ENCODE data around the gene CCSER1.
A peak's percentile ranks its signal among the peaks of the same experiment; 100 is the strongest.

Gene CCSER1

DNA sequence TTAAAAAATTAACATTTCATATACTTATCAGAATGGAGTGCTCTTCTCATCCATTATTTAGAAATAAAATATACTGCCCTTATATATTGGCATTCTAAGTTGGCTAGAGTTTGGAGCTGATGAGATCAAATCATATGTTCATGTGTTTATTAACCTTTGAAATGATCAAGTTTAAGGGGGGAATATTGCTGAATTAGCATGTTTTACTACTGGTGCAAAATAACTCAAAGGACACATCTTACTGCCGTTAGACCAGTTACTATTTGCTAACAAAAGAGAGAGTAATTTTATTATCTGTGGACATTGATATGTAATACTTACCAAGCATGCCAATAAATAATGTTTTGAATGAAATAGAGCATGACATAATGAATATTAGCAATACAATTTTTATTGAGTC lies 901.0 kb downstream of the CCSER1 start:
- Histone ChIP-seq H3K27ac (no peak overlapping the region), H3K9me3 (ENCODE audit: low read depth, low read length) (no peaks in the 10 kb centered on the region), H3K9ac (ENCODE audit: insufficient read length) (no peak overlapping the region), H3K36me3 (ENCODE audit: insufficient read depth, low read length) (no peaks in the 10 kb centered on the region), H3K4me3 (no peak overlapping the region)
- TF ChIP-seq EZH2 (IDR thresholded peaks at IDR 0.05) (no peak), POLR2AphosphoS5 (IDR thresholded peaks at IDR 0.05; ENCODE audit: borderline replicate concordance, low read depth, low read length) (no peak), FOXP2 (optimal IDR thresholded peaks at IDR 0.05; ENCODE audit: control extremely low read depth, extremely low read length, insufficient read depth) (no peak)
- DNase-seq (ENCODE audit: low read depth, low spot score): no peak

GRCh38 chr4:91031761-91032160 lies 904.6 kb downstream of the CCSER1 start:
- H3K4me3 ChIP-seq: no peak overlapping the region

GRCh38 chr4:91032725-91033445 lies 905.7 kb downstream of the CCSER1 start:
- no peaks in the 10 kb centered on the region for H3K9me3 ChIP-seq (ENCODE audit: low read depth, low read length)
- H3K9ac ChIP-seq (ENCODE audit: insufficient read length): no peak overlapping the region
- H3K27ac ChIP-seq: no peak overlapping the region
- H3K4me3 ChIP-seq: no peak overlapping the region
- no peak for DNase-seq (ENCODE audit: low read depth, low spot score)
- no peak for TF ChIP-seq EZH2 (IDR thresholded peaks at IDR 0.05)
- no peak for TF ChIP-seq FOXP2 (optimal IDR thresholded peaks at IDR 0.05; ENCODE audit: control extremely low read depth, extremely low read length, insufficient read depth)
- TF ChIP-seq POLR2AphosphoS5 (IDR thresholded peaks at IDR 0.05; ENCODE audit: borderline replicate concordance, low read depth, low read length): no peak
- H3K36me3 ChIP-seq (ENCODE audit: insufficient read depth, low read length): no peaks in the 10 kb centered on the region

More at GRCh38 chr4:91031761-91032160, 904.6 kb downstream of the CCSER1 start:
- H3K36me3 ChIP-seq (ENCODE audit: insufficient read depth, low read length): no peaks in the 10 kb centered on the region
- no peaks in the 10 kb centered on the region for H3K9me3 ChIP-seq (ENCODE audit: low read depth, low read length)
- no peak for DNase-seq (ENCODE audit: low read depth, low spot score)
- no peak overlapping the region for H3K9ac ChIP-seq (ENCODE audit: insufficient read length)
- TF ChIP-seq POLR2AphosphoS5 (IDR thresholded peaks at IDR 0.05; ENCODE audit: borderline replicate concordance, low read depth, low read length) (no peak), FOXP2 (optimal IDR thresholded peaks at IDR 0.05; ENCODE audit: control extremely low read depth, extremely low read length, insufficient read depth) (no peak), EZH2 (IDR thresholded peaks at IDR 0.05) (no peak)
- no peak overlapping the region for H3K27ac ChIP-seq

GRCh38 chr4:91035276-91035675 lies 908.1 kb downstream of the CCSER1 start:
- no peak for DNase-seq (ENCODE audit: low read depth, low spot score)
- Histone ChIP-seq H3K36me3 (ENCODE audit: insufficient read depth, low read length) (no peaks in the 10 kb centered on the region), H3K4me3 (no peak overlapping the region), H3K9me3 (ENCODE audit: low read depth, low read length) (no peaks in the 10 kb centered on the region), H3K9ac (ENCODE audit: insufficient read length) (no peak overlapping the region), H3K27ac (no peak overlapping the region)
- TF ChIP-seq FOXP2 (optimal IDR thresholded peaks at IDR 0.05; ENCODE audit: control extremely low read depth, extremely low read length, insufficient read depth) (no peak), POLR2AphosphoS5 (IDR thresholded peaks at IDR 0.05; ENCODE audit: borderline replicate concordance, low read depth, low read length) (no peak), EZH2 (IDR thresholded peaks at IDR 0.05) (no peak)

DNA sequence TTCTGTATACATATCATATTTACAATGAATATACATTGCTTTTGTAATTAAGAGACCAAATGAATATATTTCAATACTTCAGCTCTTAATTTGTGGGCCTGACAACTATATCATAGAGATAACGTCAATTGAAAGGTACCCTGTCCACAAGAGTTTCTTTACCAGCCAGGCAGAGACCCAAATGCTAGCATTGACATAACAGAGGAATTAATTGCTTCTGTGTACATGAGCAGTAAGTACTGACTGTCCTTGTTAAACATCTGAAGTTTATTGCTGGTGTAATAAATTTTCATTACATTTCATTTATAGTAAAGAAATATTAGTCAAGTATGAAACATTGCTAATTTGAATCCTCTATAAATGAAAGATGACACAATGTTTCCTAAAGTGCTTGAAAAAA lies 910.8 kb downstream of the CCSER1 start:
- H3K36me3 ChIP-seq (ENCODE audit: insufficient read depth, low read length): no peaks in the 10 kb centered on the region
- no peak overlapping the region for H3K9ac ChIP-seq (ENCODE audit: insufficient read length)
- H3K9me3 ChIP-seq (ENCODE audit: low read depth, low read length): no peaks in the 10 kb centered on the region
- H3K27ac ChIP-seq: no peak overlapping the region
- no peak overlapping the region for H3K4me3 ChIP-seq
- no peak for DNase-seq (ENCODE audit: low read depth, low spot score)
- no peak for TF ChIP-seq FOXP2 (optimal IDR thresholded peaks at IDR 0.05; ENCODE audit: control extremely low read depth, extremely low read length, insufficient read depth)
- no peak for TF ChIP-seq POLR2AphosphoS5 (IDR thresholded peaks at IDR 0.05; ENCODE audit: borderline replicate concordance, low read depth, low read length)
- TF ChIP-seq EZH2 (IDR thresholded peaks at IDR 0.05): no peak

GRCh38 chr4:91057871-91058270 lies 930.7 kb downstream of the CCSER1 start:
- Histone ChIP-seq H3K9ac (ENCODE audit: insufficient read length) (no peak overlapping the region), H3K4me3 (no peak overlapping the region), H3K9me3 (ENCODE audit: low read depth, low read length) (no peaks in the 10 kb centered on the region), H3K27ac (no peak overlapping the region), H3K36me3 (ENCODE audit: insufficient read depth, low read length) (no peaks in the 10 kb centered on the region)
- TF ChIP-seq FOXP2 (optimal IDR thresholded peaks at IDR 0.05; ENCODE audit: control extremely low read depth, extremely low read length, insufficient read depth) (no peak), POLR2AphosphoS5 (IDR thresholded peaks at IDR 0.05; ENCODE audit: borderline replicate concordance, low read depth, low read length) (no peak), EZH2 (IDR thresholded peaks at IDR 0.05) (no peak)
- DNase-seq (ENCODE audit: low read depth, low spot score): no peak

DNA sequence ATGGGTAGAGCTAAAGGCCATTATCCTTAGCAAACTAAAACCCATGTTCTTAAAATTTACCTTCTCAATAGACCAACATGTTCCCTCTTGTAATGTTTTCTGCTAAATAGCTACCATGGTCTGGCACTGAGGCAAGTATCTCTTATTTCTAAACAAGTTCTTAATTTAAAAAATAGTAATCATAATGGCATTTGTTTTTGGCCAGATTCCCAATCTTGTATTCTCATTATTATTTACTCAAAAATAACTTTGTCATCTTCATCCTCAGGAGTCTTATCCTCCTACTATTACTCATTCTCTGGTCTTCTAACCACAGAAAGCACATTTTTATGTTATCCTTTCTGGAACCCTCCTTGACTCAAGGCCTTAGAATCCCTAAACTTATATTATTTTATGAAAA lies 931.2 kb downstream of the CCSER1 start:
- H3K9ac ChIP-seq (ENCODE audit: insufficient read length): no peak overlapping the region
- DNase-seq (ENCODE audit: low read depth, low spot score): no peak
- no peaks in the 10 kb centered on the region for H3K9me3 ChIP-seq (ENCODE audit: low read depth, low read length)
- no peak for TF ChIP-seq FOXP2 (optimal IDR thresholded peaks at IDR 0.05; ENCODE audit: control extremely low read depth, extremely low read length, insufficient read depth)
- no peak for TF ChIP-seq EZH2 (IDR thresholded peaks at IDR 0.05)
- TF ChIP-seq POLR2AphosphoS5 (IDR thresholded peaks at IDR 0.05; ENCODE audit: borderline replicate concordance, low read depth, low read length): no peak
- no peak overlapping the region for H3K4me3 ChIP-seq
- H3K36me3 ChIP-seq (ENCODE audit: insufficient read depth, low read length): no peaks in the 10 kb centered on the region
- H3K27ac ChIP-seq: no peak overlapping the region

- H3K27ac ChIP-seq: peak overlapping the region; percentile 92
- peak; percentile 100 for DNase-seq (ENCODE audit: low read depth, low spot score)
- peak overlapping the region; percentile 29 for H3K9ac ChIP-seq (ENCODE audit: insufficient read length)
- TF ChIP-seq FOXP2 (optimal IDR thresholded peaks at IDR 0.05; ENCODE audit: control extremely low read depth, extremely low read length, insufficient read depth) (peak; percentile 99), POLR2AphosphoS5 (IDR thresholded peaks at IDR 0.05; ENCODE audit: borderline replicate concordance, low read depth, low read length) (peak; percentile 86), EZH2 (IDR thresholded peaks at IDR 0.05) (no peak)
- no peaks in the 10 kb centered on the region for H3K36me3 ChIP-seq (ENCODE audit: insufficient read depth, low read length)
- peak overlapping the region; percentile 69 for H3K4me3 ChIP-seq
- H3K9me3 ChIP-seq (ENCODE audit: low read depth, low read length): no peaks in the 10 kb centered on the region
These were observed 937.1 kb downstream of the CCSER1 start for GRCh38 chr4:91064157-91064853.

Measured in SK-N-MC (cell line).